H1 (cell line): Measurements from ENCODE around the gene SANBR. TPM values are rescaled to one million over a fixed set of nuclear protein-coding genes. Genes with fewer than 3 reads are reported as not detected.

Experiments used
- BCL11A ChIP-seq, 2 experiments: IDR thresholded peaks; one replicate each; pipeline ENCODE4 v1.6.1; 2011; ENCODE audit warnings: low read depth in 2 of 2, low read length in 2 of 2, mild to moderate bottlenecking in 2 of 2
- CBX5 ChIP-seq: fragments of 300-800, 300-1000 bp; sonication (generic); IDR thresholded peaks from 2 replicates; pipeline ENCODE4 v1.7.1; 2016; ENCODE audit warnings: antibody characterized with exemption, low read length, low read depth
- CHD7 ChIP-seq: fragments of 300-600 bp; sonication (generic); IDR thresholded peaks from 2 replicates; pipeline ENCODE4 v1.7.1; 2012; ENCODE audit warnings: low read length, moderate library complexity, mild to moderate bottlenecking, inconsistent platforms; ENCODE audit not compliant: insufficient replicate concordance
- EGR1 ChIP-seq: IDR thresholded peaks from 2 replicates; pipeline ENCODE4 v1.6.1; 2011; ENCODE audit warnings: low read depth, low read length, borderline replicate concordance
- EP300 ChIP-seq, 2 experiments: IDR thresholded peaks; 1 replicate in 1 of 2; 2 replicates in 1 of 2; pipeline ENCODE4 v1.6.1; 2011 to 2012; ENCODE audit warnings: low read depth in 2 of 2, low read length in 2 of 2, mild to moderate bottlenecking in 2 of 2, borderline replicate concordance in 1 of 2, inconsistent platforms in 1 of 2, moderate library complexity in 1 of 2
- FOSL1 ChIP-seq: IDR thresholded peaks from 2 replicates; pipeline ENCODE4 v1.6.1; 2011; ENCODE audit warnings: mild to moderate bottlenecking, low read depth, low read length, moderate library complexity; ENCODE audit not compliant: insufficient read depth
- KDM1A ChIP-seq: fragments of 200-600, 300-600 bp; sonication (generic); IDR thresholded peaks from 2 replicates; pipeline ENCODE4 v1.7.1; 2016; ENCODE audit warnings: mild to moderate bottlenecking, low read length, borderline replicate concordance
- POLR2A ChIP-seq, 2 experiments: IDR thresholded peaks; 1 replicate in 1 of 2; 2 replicates in 1 of 2; pipeline ENCODE4 v1.6.1; 2011; ENCODE audit warnings: low read depth in 2 of 2, low read length in 2 of 2, mild to moderate bottlenecking in 2 of 2; ENCODE audit errors: control extremely low read depth in 1 of 2
- RNF2 ChIP-seq: fragments of 200-900, 300-1000 bp; sonication (generic); IDR thresholded peaks from 2 replicates; pipeline ENCODE4 v1.7.1; 2016; ENCODE audit warnings: borderline replicate concordance, low read depth, mild to moderate bottlenecking, antibody characterized with exemption, low read length; ENCODE audit not compliant: poor library complexity, severe bottlenecking; ENCODE audit errors: missing control alignments
- SUZ12 ChIP-seq: fragments of 200-600 bp; sonication (generic); IDR thresholded peaks from 2 replicates; pipeline ENCODE4 v1.6.1; 2012; ENCODE audit warnings: mild to moderate bottlenecking, inconsistent platforms, low read length, moderate library complexity, mixed read lengths
- TAF1 ChIP-seq: IDR thresholded peaks from 2 replicates; pipeline ENCODE4 v1.6.1; 2011; ENCODE audit warnings: mild to moderate bottlenecking, low read depth, low read length
- polyA plus RNA-seq, 7 experiments: library from polyadenylated mRNA; depleted of rRNA in 3 of 7; stranded (reverse) in 5 of 7; unstranded in 2 of 7; fragments of >200 nt in 5 of 7; fragments of 200-250 nt in 2 of 7; gene quantifications; 1 replicate in 5 of 7; 2 replicates in 1 of 7; 4 replicates in 1 of 7; pipeline versions ENCODE4 v1.2.1 to v1.2.3, GENCODE V29; 2011 to 2013; ENCODE audit warnings: missing spikeins in 2 of 7, mixed read lengths in 2 of 7
- total RNA-seq: library from RNA; stranded (reverse); fragmentation: NEBNext Ultra II Directional; extraction: Animal tissue kit (Norgen Biotek cat#: 25700); gene quantifications from 2 replicates; pipeline ENCODE4 v1.2.1, GENCODE V29; 2021

SANBR gene
- total and polyA plus RNA-seq, 2 of the 8 experiments (the other 6 are each of a cell fraction or from before 2014, with no cell fraction given), result 3.4 to 12.1 TPM

DNA sequence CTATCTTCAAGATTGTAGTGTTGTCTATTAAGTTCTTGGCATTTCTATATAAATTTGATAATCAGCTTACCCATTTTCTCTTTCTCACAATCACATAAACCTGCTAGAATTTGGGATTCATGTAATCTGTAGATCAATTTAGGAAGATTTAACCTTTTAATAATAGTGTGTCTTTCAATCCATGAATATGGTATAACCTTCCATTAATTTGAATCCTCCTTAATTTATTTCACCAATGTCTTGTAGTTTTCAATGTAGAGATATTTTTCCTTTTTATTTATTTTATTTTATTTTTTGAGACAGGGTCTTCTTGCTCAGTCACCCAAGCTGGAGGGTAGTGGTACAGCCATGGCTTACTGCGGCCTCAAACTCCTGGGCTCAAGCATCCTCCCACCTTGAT, 20.2 kb downstream of the SANBR start (continued):
- TF ChIP-seq CHD7, result no peak
- no peak for TF ChIP-seq BCL11A (IDR thresholded peaks at IDR 0.05; ENCODE audit: low read depth in 2 of 2, low read length in 2 of 2)
- no peak for TF ChIP-seq POLR2A (IDR thresholded peaks at IDR 0.05; ENCODE audit: control extremely low read depth in 1 of 2, low read depth in 2 of 2, low read length in 2 of 2)
- TF ChIP-seq EP300 (IDR thresholded peaks at IDR 0.05; ENCODE audit: borderline replicate concordance in 1 of 2, low read depth in 2 of 2, low read length in 2 of 2), result no peak
- TF ChIP-seq TAF1, result no peak
- TF ChIP-seq SUZ12, result no peak
- TF ChIP-seq EGR1, result no peak
- TF ChIP-seq CBX5, result no peak
- TF ChIP-seq FOSL1, result no peak
- TF ChIP-seq RNF2, result no peak
- no peak for TF ChIP-seq KDM1A
